Right kidney (tissue), 1 donor: ENCODE results near the gene XRN1.
"Not testable (repeated sequence)": the region's sequence is repeated elsewhere in the genome, so short reads cannot be mapped to it uniquely, and the experiment has no call there.

Experiments used
- DNase-seq: peaks from one replicate; pipeline ENCODE4 v3.0.0-alpha.2; 2016

Gene XRN1

GRCh38 chr3:142438096-142438495, 9.7 kb downstream of the XRN1 start:
- not testable (repeated sequence) for DNase-seq

GRCh38 chr3:142436951-142437585, 10.8 kb downstream of the XRN1 start:
- no peak for DNase-seq

DNA sequence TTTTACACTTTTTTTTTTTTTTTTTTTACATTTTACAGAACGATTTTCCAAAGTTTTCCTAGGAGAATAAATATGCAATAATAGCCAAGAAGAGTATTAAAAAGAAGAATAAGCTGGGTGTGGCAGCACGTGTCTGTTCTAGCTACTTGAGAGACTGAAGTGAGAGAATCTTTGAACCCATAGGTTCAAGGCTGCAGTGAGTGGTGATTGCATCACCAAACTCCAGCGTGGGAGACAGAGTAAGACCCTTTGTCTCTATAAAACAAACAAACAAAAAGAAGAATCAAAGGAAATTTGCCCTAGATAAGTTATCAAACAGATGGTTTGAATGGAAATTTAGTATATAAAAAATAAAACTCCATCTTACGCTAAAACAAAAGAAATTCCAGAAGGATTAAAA, 13.3 kb downstream of the XRN1 start:
- no peak for DNase-seq

DNA sequence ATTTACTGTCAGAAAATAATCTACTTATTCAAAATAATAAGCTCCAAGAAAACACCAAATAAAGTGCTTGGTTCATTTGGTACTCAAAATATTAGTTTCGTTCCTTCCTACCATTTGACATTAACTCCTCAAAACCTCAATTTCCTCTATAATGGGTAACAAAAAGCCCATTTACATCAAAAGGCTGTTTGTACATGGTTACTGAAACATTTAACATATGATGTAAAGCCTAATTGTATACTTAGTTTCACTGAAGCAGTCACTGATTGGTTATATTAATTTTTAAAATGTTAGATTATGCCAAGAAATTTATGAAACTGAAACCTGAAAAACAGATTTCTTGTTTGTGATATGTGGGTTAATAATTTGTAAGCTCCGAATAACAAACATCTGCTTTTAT, 14.7 kb downstream of the XRN1 start:
- DNase-seq = no peak

GRCh38 chr3:142429582-142429981, 18.3 kb downstream of the XRN1 start:
- no peak for DNase-seq

DNA sequence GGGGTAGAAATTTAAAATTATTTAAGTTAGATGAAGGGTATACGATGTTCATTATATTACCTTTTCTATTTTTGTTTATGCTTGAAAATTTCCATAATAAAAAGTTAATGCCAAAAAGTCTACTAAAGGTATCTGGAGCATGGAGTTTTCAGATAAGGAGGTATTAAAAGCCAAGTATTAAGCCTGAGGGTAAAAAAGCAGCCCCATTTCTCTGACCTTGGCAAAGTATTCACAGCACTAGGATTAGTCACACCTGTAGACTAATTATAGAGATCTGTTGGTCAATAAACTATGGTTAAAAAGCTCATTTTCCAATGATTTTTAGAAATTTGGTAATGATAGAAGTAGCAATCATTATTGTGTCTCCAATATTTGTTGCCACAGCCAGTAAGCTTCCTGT, 23.1 kb downstream of the XRN1 start:
- no peak for DNase-seq

- DNase-seq = no peak
Observed at GRCh38 chr3:142418926-142419592, 28.8 kb downstream of the XRN1 start.

GRCh38 chr3:142417302-142417701, 30.5 kb downstream of the XRN1 start:
- no peak for DNase-seq

GRCh38 chr3:142400537-142400936, 47.3 kb downstream of the XRN1 start:
- not testable (repeated sequence) for DNase-seq

DNA sequence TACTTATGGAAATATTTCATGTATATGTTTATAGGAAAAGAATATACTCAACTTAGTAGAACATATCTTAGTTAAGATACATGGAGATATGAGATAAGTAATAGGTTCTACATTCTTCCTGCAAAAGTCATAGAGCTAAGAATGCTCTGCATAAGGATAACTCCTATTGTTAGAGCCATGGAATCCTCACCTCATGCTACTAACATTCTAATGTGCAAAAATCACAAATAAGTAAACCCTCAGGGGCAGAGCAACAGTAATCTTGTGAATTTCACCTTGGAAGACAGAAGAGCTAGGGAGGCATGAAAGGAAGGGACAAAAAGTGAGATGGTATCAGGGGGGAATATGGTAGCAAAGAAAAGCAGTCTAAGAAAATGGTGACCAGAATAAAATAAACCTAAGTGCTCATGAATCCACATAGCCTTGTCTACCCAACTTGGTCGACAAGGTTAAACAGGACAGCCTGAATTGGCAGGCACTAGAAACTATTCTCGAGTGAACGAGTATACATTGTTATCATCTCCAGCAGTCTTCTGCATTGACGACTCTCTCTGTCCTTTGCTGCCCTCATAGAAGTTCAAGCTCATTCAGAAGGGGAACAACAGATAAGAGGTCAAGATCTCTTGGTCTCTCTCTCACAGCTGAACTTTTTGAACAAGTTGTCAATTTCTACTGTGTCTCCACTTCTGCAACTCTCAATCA, 52.8 kb downstream of the XRN1 start:
- no peak for DNase-seq

DNA sequence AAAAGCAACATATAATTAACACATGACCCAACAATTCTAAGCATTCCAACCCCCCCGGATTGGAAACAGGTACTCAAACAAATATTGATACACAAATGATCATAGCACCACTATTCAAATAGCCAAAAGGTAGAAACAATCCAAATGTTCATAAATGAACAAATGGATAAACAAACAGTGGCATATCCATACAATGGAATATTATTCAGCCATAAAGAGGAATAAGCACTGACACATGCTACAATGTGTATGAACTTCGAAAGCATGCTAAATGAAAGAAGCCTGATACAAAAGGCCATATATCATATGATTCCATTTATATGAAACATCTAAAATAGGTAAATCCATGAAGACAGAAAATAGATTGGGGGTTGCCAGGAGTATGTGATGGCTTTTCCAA, 62.8 kb downstream of the XRN1 start:
- DNase-seq = no peak

DNA sequence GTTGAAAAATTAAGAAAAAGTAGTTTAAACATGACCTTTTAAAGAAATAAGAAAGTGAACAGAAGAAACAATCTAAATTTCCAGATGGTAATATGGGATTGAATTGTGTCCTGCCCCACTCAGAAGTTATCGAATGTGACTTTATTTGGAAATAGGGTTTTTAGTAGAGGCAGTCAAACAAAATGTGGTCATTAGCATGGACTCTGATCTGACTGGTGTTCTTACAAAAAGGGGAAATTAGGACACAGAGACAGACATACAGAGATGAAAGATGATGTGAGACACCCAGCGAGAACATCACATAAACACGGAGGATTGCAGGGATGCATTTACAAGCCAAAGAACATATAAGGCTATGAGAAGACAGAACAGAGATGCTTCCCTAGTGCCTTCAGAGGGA, 73.2 kb downstream of the XRN1 start:
- DNase-seq = no peak

GRCh38 chr3:142369576-142369975, 78.3 kb downstream of the XRN1 start:
- not testable (repeated sequence) for DNase-seq

- no peak for DNase-seq
Observed at GRCh38 chr3:142366434-142366833, 81.4 kb downstream of the XRN1 start.

GRCh38 chr3:142363936-142364467, 83.8 kb downstream of the XRN1 start:
- DNase-seq = no peak

DNA sequence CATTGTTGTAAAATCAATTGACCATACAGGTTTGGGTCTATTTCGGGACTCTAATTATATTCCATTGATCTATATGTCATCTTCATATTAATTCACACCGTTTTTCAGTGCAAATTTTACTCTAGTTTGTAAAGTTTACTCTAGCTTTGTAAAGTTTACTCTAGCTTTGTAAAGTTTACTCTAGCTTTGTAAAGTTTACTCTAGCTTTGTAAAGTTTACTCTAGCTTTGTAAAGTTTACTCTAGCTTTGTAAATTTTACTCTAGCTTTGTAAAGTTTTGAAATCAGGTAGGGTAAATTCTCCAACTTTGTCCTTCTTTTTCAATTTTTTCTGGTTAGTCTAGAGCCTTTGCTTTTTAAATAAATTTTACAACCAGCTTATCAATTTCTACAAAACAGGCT, 84.4 kb downstream of the XRN1 start:
- not testable (repeated sequence) for DNase-seq

DNA sequence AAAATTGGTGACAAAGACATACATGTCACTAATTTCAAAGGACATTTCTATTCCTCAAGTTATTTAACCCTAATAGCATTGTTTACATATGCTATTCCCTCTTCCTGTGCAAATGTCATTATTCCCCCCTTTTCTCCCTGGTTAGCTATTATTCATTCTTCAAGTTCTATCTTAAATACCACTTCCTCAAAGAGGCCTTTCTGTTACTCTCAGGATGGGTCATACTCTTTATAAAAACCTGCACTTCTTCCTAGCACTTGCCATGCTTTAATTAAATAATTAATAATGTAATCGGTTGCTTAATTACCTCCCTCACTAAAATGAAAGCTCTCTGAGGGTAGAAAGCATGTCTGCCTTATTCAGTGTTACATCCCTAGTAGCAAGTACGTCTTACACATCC, 88.5 kb downstream of the XRN1 start:
- DNase-seq = no peak

- DNase-seq = no peak
Observed at GRCh38 chr3:142356818-142357217, 91.0 kb downstream of the XRN1 start.

DNA sequence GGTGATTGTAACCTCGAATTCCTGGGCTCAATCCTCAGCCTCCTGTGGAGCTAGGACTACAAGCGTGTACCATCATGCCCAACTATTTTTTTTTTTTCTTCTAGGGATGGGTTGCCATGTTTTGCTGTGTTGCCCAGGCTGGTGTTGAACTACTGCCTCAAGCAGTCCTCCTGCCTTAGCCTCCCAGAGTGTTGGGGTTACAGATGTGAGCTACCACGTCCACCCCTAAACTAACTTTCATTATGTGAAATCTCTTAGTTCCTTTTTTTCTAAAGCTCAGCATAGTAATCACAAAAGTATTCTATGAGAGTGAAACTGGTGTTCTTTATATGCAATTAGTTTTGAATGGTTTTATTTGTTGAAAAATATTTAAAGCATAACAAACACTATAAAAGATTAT, 92.1 kb downstream of the XRN1 start:
- DNase-seq = no peak

DNA sequence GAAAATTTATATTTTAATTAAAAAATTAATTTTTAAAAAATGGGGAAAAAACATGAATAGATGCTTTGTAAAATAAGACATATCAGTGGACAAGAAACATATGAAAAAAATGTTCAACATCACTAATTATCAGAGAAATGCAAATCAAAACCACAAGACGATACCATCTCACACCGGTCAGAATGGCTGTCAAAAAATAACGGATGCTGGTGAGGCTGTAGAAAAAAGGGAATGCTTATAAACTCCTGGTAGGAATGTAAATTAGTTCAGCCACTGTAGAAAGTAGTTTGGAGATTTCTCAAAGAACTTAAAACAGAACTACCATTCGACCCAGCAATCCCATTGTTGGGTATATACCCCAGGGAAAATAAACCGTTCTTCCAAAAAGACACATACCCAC, 93.8 kb downstream of the XRN1 start:
- no peak for DNase-seq

- DNase-seq = no peak
Observed at GRCh38 chr3:142353571-142353970, 94.3 kb downstream of the XRN1 start.

- DNase-seq = not testable (repeated sequence)
Observed at GRCh38 chr3:142352698-142353097, 95.1 kb downstream of the XRN1 start.

GRCh38 chr3:142348460-142348859, 99.4 kb downstream of the XRN1 start:
- DNase-seq = no peak

DNA sequence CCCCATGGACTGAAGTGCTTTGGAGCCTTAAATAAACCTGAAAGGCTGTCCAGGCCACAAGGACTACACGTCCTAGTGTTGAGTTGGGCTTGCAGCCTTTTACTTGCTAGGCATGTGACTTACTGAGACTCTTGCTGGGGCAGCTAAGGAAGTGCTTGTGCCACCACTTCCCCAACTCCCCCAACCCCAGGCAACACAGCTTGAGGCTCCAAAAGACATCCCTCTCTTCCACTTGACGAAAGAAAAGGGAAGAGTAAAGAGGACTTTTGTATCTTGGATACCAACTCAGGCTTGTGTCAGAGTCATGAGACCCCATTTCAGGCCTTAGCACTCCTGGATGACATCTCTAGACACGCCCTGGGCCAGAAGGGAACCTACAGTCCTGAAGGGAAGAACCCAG, 109.8 kb downstream of the XRN1 start:
- no peak for DNase-seq
